Left ventricle myocardium inferior (tissue), 1 donor: ENCODE data around the gene B3GNT5. TPM values are rescaled to one million over a fixed set of nuclear protein-coding genes. Genes with fewer than 3 reads are reported as not detected.

Source experiments
- DNase-seq: peaks from one replicate; pipeline ENCODE4 v3.0.0-alpha.2; 2020
- H3K27ac ChIP-seq: fragments of 200-600 bp; replicated peaks from 2 replicates; pipeline ENCODE4 v1.8.0; 2021
- H3K27me3 ChIP-seq: fragments of 200-600 bp; 2 replicates; pipeline ENCODE4 v1.8.0; 2021; ENCODE audit warnings: low read depth
- H3K36me3 ChIP-seq: fragments of 200-600 bp; 2 replicates; pipeline ENCODE4 v1.8.0; 2021
- H3K4me1 ChIP-seq: fragments of 200-600 bp; 2 replicates; pipeline ENCODE4 v1.8.0; 2021
- H3K4me3 ChIP-seq: fragments of 200-600 bp; 2 replicates; pipeline ENCODE4 v1.8.0; 2021; ENCODE audit warnings: mild to moderate bottlenecking, moderate library complexity
- H3K9me3 ChIP-seq: fragments of 200-600 bp; replicated peaks from 2 replicates; pipeline ENCODE4 v1.8.0; 2021
- intact Hi-C: fragments of 100-400 bp; cut with micrococcal nuclease; formaldehyde crosslinking; loops from one replicate; pipeline ENCODE4 v1.11.0; 2022
- total RNA-seq: library from RNA; stranded (reverse); fragmentation: NEBNext Ultra II Directional; extraction: Animal tissue kit (Norgen Biotek cat#: 25700); gene quantifications from one replicate; pipeline ENCODE4 v1.2.1, GENCODE V29; 2021
- TF ChIP-seq, protein P1 (sequence below): fragments of 200-600 bp; IDR thresholded peaks from 2 replicates; pipeline ENCODE4 v1.8.0; 2021; ENCODE audit warnings: antibody characterized with exemption, mild to moderate bottlenecking, borderline replicate concordance
- donor health status: DM: no; HTN: yes; CAD: no; lungs with severe emphysema.

The B3GNT5 gene
- total RNA-seq, 1 donor from 2014 or later: 2.1 TPM

DNA sequence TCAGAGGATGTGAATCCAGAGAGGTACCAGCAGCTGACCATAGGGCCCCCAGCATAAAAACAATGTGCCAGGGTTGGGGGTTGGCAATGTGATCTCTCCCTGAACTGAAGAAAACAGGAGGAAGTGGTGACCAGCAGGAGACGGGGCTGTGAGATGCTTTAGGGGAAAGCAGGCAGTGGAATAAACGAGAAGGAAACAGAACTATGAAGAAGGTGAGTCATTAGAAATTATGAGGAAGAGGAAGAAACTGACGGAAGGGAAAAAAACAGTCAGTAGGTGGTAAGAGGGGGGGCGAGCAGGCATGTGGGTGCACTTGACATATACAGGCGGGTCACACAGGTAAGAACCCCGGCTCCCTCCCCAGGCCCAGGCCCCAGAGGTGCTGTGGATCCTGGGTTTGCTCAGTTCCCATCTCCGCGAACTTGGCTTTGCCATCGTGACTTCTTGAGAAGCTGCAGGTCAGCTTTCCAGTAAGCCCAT lies 42.2 kb upstream of the B3GNT5 start:
- intact Hi-C loops: no loop called here
- DNase-seq: no peak
- Histone ChIP-seq H3K9me3 (no peaks in the 10 kb centered on the region), H3K27ac (peak overlapping the region; percentile 63), H3K27me3 (no peaks in the 10 kb centered on the region), H3K4me1 (peaks cover 19% of the 10 kb centered on the region), H3K36me3 (no peaks in the 10 kb centered on the region), H3K4me3 (peak overlapping the region; percentile 14)
- TF ChIP-seq, protein P1, sequence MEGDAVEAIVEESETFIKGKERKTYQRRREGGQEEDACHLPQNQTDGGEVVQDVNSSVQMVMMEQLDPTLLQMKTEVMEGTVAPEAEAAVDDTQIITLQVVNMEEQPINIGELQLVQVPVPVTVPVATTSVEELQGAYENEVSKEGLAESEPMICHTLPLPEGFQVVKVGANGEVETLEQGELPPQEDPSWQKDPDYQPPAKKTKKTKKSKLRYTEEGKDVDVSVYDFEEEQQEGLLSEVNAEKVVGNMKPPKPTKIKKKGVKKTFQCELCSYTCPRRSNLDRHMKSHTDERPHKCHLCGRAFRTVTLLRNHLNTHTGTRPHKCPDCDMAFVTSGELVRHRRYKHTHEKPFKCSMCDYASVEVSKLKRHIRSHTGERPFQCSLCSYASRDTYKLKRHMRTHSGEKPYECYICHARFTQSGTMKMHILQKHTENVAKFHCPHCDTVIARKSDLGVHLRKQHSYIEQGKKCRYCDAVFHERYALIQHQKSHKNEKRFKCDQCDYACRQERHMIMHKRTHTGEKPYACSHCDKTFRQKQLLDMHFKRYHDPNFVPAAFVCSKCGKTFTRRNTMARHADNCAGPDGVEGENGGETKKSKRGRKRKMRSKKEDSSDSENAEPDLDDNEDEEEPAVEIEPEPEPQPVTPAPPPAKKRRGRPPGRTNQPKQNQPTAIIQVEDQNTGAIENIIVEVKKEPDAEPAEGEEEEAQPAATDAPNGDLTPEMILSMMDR: no peak

DNA sequence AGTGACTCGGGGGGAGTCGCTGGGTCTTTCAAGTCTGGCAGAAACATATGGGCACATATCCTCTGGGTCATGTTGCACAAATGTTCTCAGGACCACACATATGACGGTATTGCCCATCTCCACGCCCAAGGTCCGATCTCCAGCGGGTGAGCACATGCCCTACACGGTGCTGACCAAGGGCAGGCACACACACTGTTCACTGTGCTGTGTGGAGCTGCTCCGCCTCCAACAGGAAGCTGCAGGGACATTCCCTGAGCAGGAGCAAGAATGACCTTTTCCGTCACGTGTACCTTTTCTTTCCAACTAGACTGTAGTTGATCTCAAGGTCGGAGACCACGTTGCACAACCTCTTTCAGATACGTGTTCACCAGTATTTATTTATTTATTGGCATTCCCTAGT lies 41.7 kb upstream of the B3GNT5 start:
- Histone ChIP-seq H3K9me3 (no peaks in the 10 kb centered on the region), H3K36me3 (no peaks in the 10 kb centered on the region), H3K27ac (peak overlapping the region; percentile 63), H3K4me1 (peaks cover 19% of the 10 kb centered on the region), H3K27me3 (no peaks in the 10 kb centered on the region), H3K4me3 (peak overlapping the region; percentile 14)
- peak; percentile 23 for DNase-seq
- TF ChIP-seq, protein P1: no peak
- intact Hi-C loops: no loop called here

DNA sequence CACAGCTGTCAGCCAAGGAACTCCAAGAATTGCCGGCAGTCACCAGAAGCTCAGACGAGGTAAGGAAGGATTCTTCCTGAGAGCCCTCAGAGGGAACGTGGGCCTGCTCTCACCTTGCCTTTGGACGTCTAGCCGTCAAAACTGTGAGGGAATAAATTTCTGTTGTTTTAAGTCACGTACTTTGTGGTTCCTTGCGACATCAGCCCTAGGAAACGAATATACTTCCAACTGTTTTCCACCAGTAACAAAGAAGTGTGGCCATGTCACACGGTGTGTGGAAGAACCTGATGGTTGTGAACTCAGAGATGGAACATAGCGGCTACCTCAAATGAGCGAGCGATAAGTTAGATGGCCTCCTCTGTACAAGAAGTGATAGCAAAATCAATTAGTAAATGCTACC lies 41.0 kb upstream of the B3GNT5 start:
- TF ChIP-seq, protein P1: no peak
- Histone ChIP-seq H3K9me3 (no peaks in the 10 kb centered on the region), H3K27ac (peak overlapping the region; percentile 63), H3K4me1 (peaks cover 19% of the 10 kb centered on the region), H3K36me3 (no peaks in the 10 kb centered on the region), H3K27me3 (no peaks in the 10 kb centered on the region), H3K4me3 (no peak overlapping the region)
- no peak for DNase-seq
- intact Hi-C loops: no loop called here

DNA sequence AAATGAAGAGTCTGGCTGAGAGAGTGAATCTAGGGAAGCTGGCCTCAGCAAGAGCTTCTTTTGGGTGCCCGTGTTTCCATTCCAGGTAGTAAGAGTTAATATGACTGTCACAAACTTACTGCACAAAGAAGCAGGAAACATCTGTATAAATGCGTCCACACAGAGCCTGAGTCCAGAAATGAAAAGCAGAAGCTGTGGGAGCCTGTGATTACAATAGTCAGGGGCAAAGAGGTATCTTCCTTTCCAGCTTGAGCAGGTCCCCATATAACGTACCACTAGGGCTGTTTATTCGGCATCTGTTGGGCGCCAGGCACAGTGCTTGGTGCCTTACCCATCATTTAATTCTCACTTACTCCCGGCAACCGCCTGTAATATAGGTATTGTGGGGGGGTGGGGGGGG lies 40.5 kb upstream of the B3GNT5 start:
- peaks cover 19% of the 10 kb centered on the region for H3K4me1 ChIP-seq
- H3K9me3 ChIP-seq: no peaks in the 10 kb centered on the region
- H3K27me3 ChIP-seq: no peaks in the 10 kb centered on the region
- H3K36me3 ChIP-seq: no peaks in the 10 kb centered on the region
- no peak overlapping the region for H3K4me3 ChIP-seq
- intact Hi-C loops: no loop called here
- DNase-seq: no peak
- TF ChIP-seq, protein P1: no peak
- peak overlapping the region; percentile 63 for H3K27ac ChIP-seq

DNA sequence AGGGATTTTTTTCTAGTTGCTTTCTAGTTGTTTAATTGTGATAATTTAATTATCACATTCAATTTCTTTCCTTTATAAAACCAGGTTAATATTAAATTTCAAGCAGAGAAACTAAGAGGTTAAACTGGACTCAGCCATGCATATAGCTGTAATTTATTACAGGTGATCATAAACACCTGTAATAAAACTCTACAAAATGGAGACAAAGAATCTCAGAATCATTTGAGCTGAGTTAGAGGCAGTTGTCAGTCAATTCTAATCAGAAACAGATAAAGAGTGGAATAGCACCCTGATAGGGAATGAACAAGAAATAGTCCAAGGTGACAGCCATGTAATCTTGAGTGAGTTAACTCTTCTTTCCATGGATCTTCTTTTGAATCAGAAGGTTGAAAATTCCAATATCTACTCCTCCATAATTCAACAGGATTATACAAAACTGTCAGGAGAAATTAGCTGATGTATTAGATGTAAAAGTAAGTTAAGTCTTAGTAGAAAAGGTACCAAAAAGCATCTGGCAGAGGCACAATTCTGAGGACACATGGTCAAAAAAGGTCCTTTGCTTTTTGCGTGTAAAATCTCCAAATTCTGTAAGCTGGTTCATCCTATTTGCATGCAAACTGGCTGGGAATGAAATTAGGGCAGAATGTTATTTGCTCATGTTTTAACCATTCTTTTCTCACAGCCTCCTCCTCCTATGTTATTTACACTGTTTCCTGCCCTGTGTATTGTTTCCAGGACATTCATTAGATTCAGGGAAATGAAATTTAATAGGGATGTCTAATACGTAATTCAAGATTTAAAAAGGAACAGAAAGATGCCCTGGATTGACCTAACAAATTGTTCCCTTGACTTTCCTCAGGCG lies 39.4 kb upstream of the B3GNT5 start:
- TF ChIP-seq, protein P1: no peak
- peak overlapping the region; percentile 36 for H3K27ac ChIP-seq
- no peaks in the 10 kb centered on the region for H3K27me3 ChIP-seq
- no peak for DNase-seq
- H3K4me1 ChIP-seq: peaks cover 19% of the 10 kb centered on the region
- H3K9me3 ChIP-seq: no peaks in the 10 kb centered on the region
- H3K36me3 ChIP-seq: no peaks in the 10 kb centered on the region
- intact Hi-C loops: no loop called here
- no peak overlapping the region for H3K4me3 ChIP-seq
